GM12891 (cell line): Measurements from ENCODE around the gene SLC38A6.

Experiments used
- POLR2A ChIP-seq: IDR thresholded peaks from 2 replicates; pipeline ENCODE4 v1.6.1; 2011; ENCODE audit warnings: low read depth, low read length, control low read depth
- POLR2AphosphoS5 ChIP-seq: IDR thresholded peaks from 2 replicates; pipeline ENCODE4 v1.6.1; 2011; ENCODE audit warnings: low read depth, low read length, control low read depth
- SPI1 ChIP-seq: IDR thresholded peaks from 2 replicates; pipeline ENCODE4 v1.6.1; 2011; ENCODE audit warnings: low read depth, low read length, control low read depth

DNA sequence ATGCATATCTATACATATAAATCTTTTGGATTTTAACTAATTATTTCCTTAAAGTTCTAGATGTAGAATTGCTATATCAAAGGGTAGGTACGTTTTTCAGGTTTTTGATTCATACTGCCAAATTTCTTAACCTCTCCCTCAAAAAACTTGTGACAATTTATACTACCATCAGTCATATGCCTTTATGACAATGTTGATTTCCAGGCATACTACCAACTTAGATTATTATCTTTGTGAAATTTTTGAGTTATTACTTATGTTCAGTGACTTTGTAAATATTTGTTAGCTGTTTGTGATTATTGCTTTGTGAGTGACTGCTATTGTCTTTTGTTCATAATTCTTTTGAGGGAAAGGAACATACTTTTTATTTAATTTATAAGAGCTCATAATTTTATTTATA, 107.0 kb downstream of the SLC38A6 start:
- TF ChIP-seq POLR2AphosphoS5: no peak
- TF ChIP-seq SPI1: no peak
- TF ChIP-seq POLR2A: no peak
